K562 (cell line): ENCODE results near the gene ADRA1B. TPM values are rescaled to one million over a fixed set of nuclear protein-coding genes. Genes with fewer than 3 reads are reported as not detected.

Source experiments
- ATAC-seq: fragments of 200-7000 bp; cut with Tn5 transposase; 3 replicates; pipeline ENCODE4 v1.9.1; 2020; ENCODE audit warnings: moderate library complexity
- BruUV-seq: library from RNA; stranded (reverse); fragments of 400-500 nt; replicated peaks from 2 replicates; lab custom pipeline; 2021; lab: Mats Ljungman, UMichigan
- CTCF ChIA-PET: fragments of 300-600 bp; formaldehyde crosslinking; extraction: SDS; loops from one replicate; lab custom pipeline; 2021; ENCODE audit warnings: low intra/inter-chr PET ratio; lab: Yijun Ruan, JAX
- POLR2A ChIA-PET: fragments of 300-600, 350-650 bp; sonication (Branson Sonifier 250); formaldehyde crosslinking; extraction: SDS; loops from one replicate; lab custom pipeline; 2021; ENCODE audit warnings: antibody characterized with exemption, inconsistent platforms; lab: Yijun Ruan, JAX
- DNase-seq, 4 experiments: peaks; one replicate each; pipeline versions ENCODE4 v3.0.0 to v3.0.0-alpha.2; 2011 to 2018; ENCODE audit warnings: low spot score in 3 of 4, mixed read lengths in 3 of 4; ENCODE audit errors: extremely low read depth in 1 of 4
- FAIRE-seq: peaks from 2 replicates; lab custom pipeline; 2011; peaks lifted over from hg19 to GRCh38; lab: Jason Lieb, UNC
- H2AFZ ChIP-seq: 2 replicates; pipeline ENCODE4 v1.6.0; 2011; ENCODE audit warnings: low read depth, low read length, control low read depth, inconsistent platforms
- H3K27ac ChIP-seq: fragments of 200-600 bp; 3 replicates; pipeline ENCODE4 v1.8.0; 2011; ENCODE audit warnings: low read depth, mild to moderate bottlenecking, control low read depth, inconsistent platforms, low read length, moderate library complexity, mixed read lengths; ENCODE audit errors: extremely low read depth
- H3K27me3 ChIP-seq, 2 experiments: fragments of 300-600 bp in 1 of 2; 2 replicates in 1 of 2; 3 replicates in 1 of 2; pipeline versions ENCODE4 v1.6.0 to v1.8.0; 2011; ENCODE audit warnings: inconsistent platforms in 2 of 2, low read length in 2 of 2, mild to moderate bottlenecking in 1 of 2, mixed read lengths in 1 of 2, moderate library complexity in 1 of 2; ENCODE audit not compliant: control insufficient read depth in 2 of 2, insufficient read depth in 2 of 2
- H3K36me3 ChIP-seq: fragments of 300-600 bp; 3 replicates; pipeline ENCODE4 v1.8.0; 2011; ENCODE audit warnings: mild to moderate bottlenecking, low read length, inconsistent platforms; ENCODE audit not compliant: control insufficient read depth, insufficient read depth
- H3K4me1 ChIP-seq, 2 experiments: fragments of 200-600 bp in 1 of 2; replicated peaks in 1 of 2; 2 replicates in 1 of 2; 3 replicates in 1 of 2; pipeline versions ENCODE4 v1.5.1 to v1.8.0; 2011; ENCODE audit warnings: inconsistent platforms in 2 of 2, low read length in 2 of 2, mild to moderate bottlenecking in 1 of 2, mixed read lengths in 1 of 2, moderate library complexity in 1 of 2; ENCODE audit not compliant: control insufficient read depth in 2 of 2, insufficient read depth in 2 of 2
- H3K4me2 ChIP-seq: 2 replicates; pipeline ENCODE4 v1.6.1; 2011; ENCODE audit warnings: low read length, control low read depth, inconsistent platforms, mixed read lengths; ENCODE audit not compliant: insufficient read depth
- H3K4me3 ChIP-seq: fragments of 200-600 bp; sonication (generic), shearing (Covaris generic); 2 replicates; pipeline ENCODE4 v1.5.1; 2016; ENCODE audit warnings: control low read depth, inconsistent platforms
- H3K79me2 ChIP-seq: fragments of 200-600 bp; 3 replicates; pipeline ENCODE4 v1.8.0; 2011; ENCODE audit warnings: low read length, inconsistent platforms; ENCODE audit not compliant: control insufficient read depth, insufficient read depth
- H3K9ac ChIP-seq, 2 experiments: 2 replicates each; pipeline versions ENCODE4 v1.6.0 to v1.6.1; 2011; ENCODE audit warnings: low read depth in 2 of 2, low read length in 2 of 2, control low read depth in 1 of 2, inconsistent platforms in 1 of 2, mild to moderate bottlenecking in 1 of 2, mixed read lengths in 1 of 2; ENCODE audit not compliant: insufficient read depth in 1 of 2
- H3K9me1 ChIP-seq: one replicate; pipeline ENCODE4 v1.6.0; 2011; ENCODE audit warnings: inconsistent platforms, mild to moderate bottlenecking, low read length, moderate library complexity; ENCODE audit not compliant: control insufficient read depth, insufficient read depth
- H3K9me3 ChIP-seq: replicated peaks from 2 replicates; pipeline ENCODE4 v1.5.1; 2011; ENCODE audit warnings: low read depth, low read length, inconsistent platforms; ENCODE audit not compliant: control insufficient read depth, insufficient read depth
- H4K20me1 ChIP-seq: replicated peaks from 2 replicates; pipeline ENCODE4 v1.6.1; 2011; ENCODE audit warnings: low read length, inconsistent platforms, mixed read lengths; ENCODE audit not compliant: control insufficient read depth, insufficient read depth
- C11orf30 ChIP-seq: fragments of 450-650 bp; IDR thresholded peaks from 2 replicates; pipeline ENCODE4 v1.6.1; 2016; ENCODE audit warnings: low read depth, mild to moderate bottlenecking
- CBX8 ChIP-seq: fragments of 200-600 bp; sonication (generic); IDR thresholded peaks from 2 replicates; pipeline ENCODE4 v1.6.1; 2012; ENCODE audit warnings: borderline replicate concordance, mixed run types, low read depth, mild to moderate bottlenecking, moderate library complexity, mixed read lengths, low read length, control low read depth, inconsistent platforms; ENCODE audit not compliant: poor library complexity, severe bottlenecking; ENCODE audit errors: extremely low read depth
- ESRRB ChIP-seq: fragments of 250-450 bp; sonication (Bioruptor Pico); IDR thresholded peaks from 2 replicates; pipeline ENCODE4 v1.5.0; 2020; ENCODE audit warnings: mild to moderate bottlenecking, moderate library complexity, borderline replicate concordance
- ETS1 ChIP-seq: conservative IDR thresholded peaks from 2 replicates; pipeline ENCODE4 v1.6.1; 2011; ENCODE audit warnings: low read depth, mild to moderate bottlenecking, low read length; ENCODE audit not compliant: control insufficient read depth
- MAFF ChIP-seq: IDR thresholded peaks from 2 replicates; pipeline ENCODE4 v1.6.1; 2012; ENCODE audit warnings: low read length, improper control_type of control experiment
- MAFG ChIP-seq: fragments of 450-650 bp; conservative IDR thresholded peaks from 2 replicates; pipeline ENCODE4 v1.6.1; 2016; ENCODE audit warnings: missing genetic modification characterization, missing compliant biosample characterization
- MAFK ChIP-seq: IDR thresholded peaks from 2 replicates; pipeline ENCODE4 v1.6.1; 2011; ENCODE audit warnings: low read length, improper control_type of control experiment
- POLR3G ChIP-seq: IDR thresholded peaks from 2 replicates; pipeline ENCODE4 v1.6.1; 2011; ENCODE audit not compliant: insufficient read length, insufficient replicate concordance; ENCODE audit errors: extremely low read depth
- RFX5 ChIP-seq: IDR thresholded peaks from 2 replicates; pipeline ENCODE4 v1.6.1; 2011; ENCODE audit warnings: low read depth, mild to moderate bottlenecking, improper control_type of control experiment, low read length
- ZNF224 ChIP-seq: sonication (generic); formaldehyde crosslinking; IDR thresholded peaks from 2 replicates; pipeline ENCODE4 v1.8.0; 2022; ENCODE audit warnings: mild to moderate bottlenecking, missing genetic modification reagents
- ZNF316 ChIP-seq: fragments of 450-650 bp; IDR thresholded peaks from 2 replicates; pipeline ENCODE4 v1.6.1; 2016
- WGBS: fragments of 100-300 bp; shearing (Covaris generic); methylation state at CpG from one replicate; pipeline ENCODE4 v1.1.6; 2016; ENCODE audit warnings: low coverage, mixed read lengths; ENCODE audit not compliant: insufficient coverage; ENCODE audit errors: missing lambda C conversion rate; 5-methylcytosine and 5-hydroxymethylcytosine counted together
- in situ Hi-C: fragments of 300-500 bp; cut with MboI; formaldehyde crosslinking; loops from 4 replicates; pipeline ENCODE4 v1.15.0; 2018; ENCODE audit warnings: inconsistent platforms, mixed read lengths
- intact Hi-C: fragments of 100-400 bp; cut with micrococcal nuclease; formaldehyde crosslinking; loops from 2 replicates; pipeline ENCODE4 v1.14.2; 2022
- polyA plus RNA-seq, 8 experiments: library from polyadenylated mRNA; depleted of rRNA in 4 of 8; stranded (reverse) in 5 of 8; unstranded in 3 of 8; fragments of >200 nt; fragmentation: Nextera tagmentation in 2 of 8; fragmentation: Illumina TruSeq in 1 of 8; extraction: Ambion mirVana in 2 of 8; extraction: Trizol in 1 of 8; gene quantifications; 2 replicates each; pipeline versions ENCODE4 v1.2.1 to v1.2.3, GENCODE V29; 2011 to 2014; ENCODE audit warnings: inconsistent platforms in 1 of 8, missing spikeins in 1 of 8
- total RNA-seq, 7 experiments: library from RNA; depleted of rRNA in 6 of 7; stranded (reverse); fragments of >200 nt in 6 of 7; fragmentation: Illumina TruSeq in 2 of 7; extraction: Trizol in 2 of 7; gene quantifications; 2 replicates each; pipeline versions ENCODE4 v1.2.1 to v1.2.3, GENCODE V29; 2011 to 2021; ENCODE audit warnings: low replicate concordance in 1 of 7

Gene ADRA1B
- total and polyA plus RNA-seq, 9 of the 15 experiments (the other 6 are each of a cell fraction or from before 2014, with no cell fraction given), result not detected

GRCh38 chr5:159993194-159993593 lies 76.9 kb downstream of the ADRA1B start:
- H3K4me3 ChIP-seq, result no peak overlapping the region
- POLR2A ChIA-PET, result no interaction called here

GRCh38 chr5:159995907-159996306 lies 79.6 kb downstream of the ADRA1B start:
- peaks cover 14 to 32% of the 10 kb centered on the region in 2 experiments; a peak in 4 of 5 replicates for H3K27me3 ChIP-seq
- no peaks in the 10 kb centered on the region for H3K36me3 ChIP-seq
- ChIA-PET CTCF (no interaction called here), POLR2A (no interaction called here)
- H2AFZ ChIP-seq, result no peak overlapping the region
- no peaks in the 10 kb centered on the region for H3K79me2 ChIP-seq
- FAIRE-seq (no peak), DNase-seq (no peak), ATAC-seq (no peak)
- no peak overlapping the region for H3K4me3 ChIP-seq
- H3K9me1 ChIP-seq, result no peaks in the 10 kb centered on the region
- intact Hi-C loops, result no loop called here
- no peaks in the 10 kb centered on the region; the same call in 1 of the 2 replicates for H3K9me3 ChIP-seq
- H3K4me1 ChIP-seq, result no peaks in the 10 kb centered on the region
- BruUV-seq, result no TSS peak
- H3K4me2 ChIP-seq, result no peak overlapping the region
- 2% methylated on average over 3 of the region's 3 CpGs for WGBS
- no peaks in the 10 kb centered on the region for H4K20me1 ChIP-seq
- no peak overlapping the region for H3K9ac ChIP-seq
- no peak overlapping the region for H3K27ac ChIP-seq
- in situ Hi-C loops, result loop anchor here (25.0 kb wide), 1 partner anchor 834 kb away; no protein-coding TSS in a partner anchor
- TF ChIP-seq ZNF316 (peak; percentile 77), MAFK (peak; percentile 66; the same call in 1 of the 2 replicates), MAFG (tag) (peak; percentile 54), C11orf30 (peak; percentile 56), ETS1 (no peak), MAFF (peak; percentile 48), RFX5 (no peak), CBX8 (no peak), ESRRB (CRISPR knock-in tag) (no peak)

More at GRCh38 chr5:159993194-159993593, 76.9 kb downstream of the ADRA1B start:
- H3K79me2 ChIP-seq, result no peaks in the 10 kb centered on the region
- peaks cover 10 to 25% of the 10 kb centered on the region in 2 experiments; a peak in 3 of 5 replicates for H3K27me3 ChIP-seq
- H3K9me1 ChIP-seq, result no peaks in the 10 kb centered on the region
- no peaks in the 10 kb centered on the region for H3K4me1 ChIP-seq
- CTCF ChIA-PET, result no interaction called here
- TF ChIP-seq RFX5 (no peak), ZNF224 (peak; percentile 99), POLR3G (no peak)
- H3K4me2 ChIP-seq, result no peak overlapping the region
- no peak overlapping the region for H3K9ac ChIP-seq
- H3K9me3 ChIP-seq, result no peaks in the 10 kb centered on the region; the same call in 1 of the 2 replicates
- ATAC-seq (no peak), FAIRE-seq (no peak), DNase-seq (no peak)
- BruUV-seq, result no TSS peak
- 0 out of 2 replicates have a peak, but pooled peaks cover 3% of the 10 kb centered on the region for H4K20me1 ChIP-seq
- in situ Hi-C loops, result loop anchor here (25.0 kb wide), 1 partner anchor 831 kb away; no protein-coding TSS in a partner anchor
- 0% methylated on average over 2 of the region's 2 CpGs for WGBS
- no peak overlapping the region for H3K27ac ChIP-seq
- no peaks in the 10 kb centered on the region for H3K36me3 ChIP-seq
- intact Hi-C loops, result no loop called here
- H2AFZ ChIP-seq, result no peak overlapping the region
